D341Med (cell line): ENCODE data around the gene TP53TG5.

ENCODE experiments used
- DNase-seq: peaks from one replicate; pipeline ENCODE4 v3.0.0; 2012; ENCODE audit warnings: low spot score

The TP53TG5 gene

DNA sequence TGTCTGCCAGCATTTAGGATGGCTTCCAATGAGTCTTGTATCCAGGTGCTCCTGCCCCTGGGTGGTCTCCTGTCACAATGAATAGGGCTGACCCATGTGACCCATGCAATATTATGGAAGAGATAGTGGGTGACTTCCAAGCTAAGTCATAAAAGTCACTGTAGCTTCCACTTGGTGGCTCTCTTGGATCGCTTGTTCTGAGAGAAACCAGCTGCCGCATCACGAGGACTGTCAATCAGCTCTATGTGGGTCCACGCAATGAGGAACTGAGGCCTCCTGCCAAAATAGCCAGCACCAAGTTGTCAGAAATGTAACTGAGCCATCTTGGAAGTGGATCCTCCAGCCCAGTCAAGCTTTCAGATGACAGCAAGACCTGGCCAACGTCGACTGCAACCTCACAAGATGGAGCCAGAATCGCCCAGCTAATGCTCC lies 55.2 kb downstream of the TP53TG5 start:
- peak; percentile 69 for DNase-seq
